Subcutaneous adipose tissue (tissue), 4 donors: Measurements from ENCODE around the gene EVC2. TPM values are rescaled to one million over a fixed set of nuclear protein-coding genes. Genes with fewer than 3 reads are reported as not detected.

ENCODE experiments used
- CTCF ChIP-seq: fragments of 450-650 bp; IDR thresholded peaks from one replicate; pipeline ENCODE4 v1.5.1; 2016; ENCODE audit warnings: low read depth, mild to moderate bottlenecking, control low read depth, antibody characterized with exemption, moderate library complexity
- total RNA-seq, 4 donors: library from RNA; depleted of rRNA; stranded (reverse); fragments of >200 nt; gene quantifications; one replicate each; pipeline ENCODE4 v1.1.0, GENCODE V29; 2016

EVC2 gene
- total RNA-seq, 4 donors from 2014 or later = 8.2 to 23.1 (median 13.7) TPM

DNA sequence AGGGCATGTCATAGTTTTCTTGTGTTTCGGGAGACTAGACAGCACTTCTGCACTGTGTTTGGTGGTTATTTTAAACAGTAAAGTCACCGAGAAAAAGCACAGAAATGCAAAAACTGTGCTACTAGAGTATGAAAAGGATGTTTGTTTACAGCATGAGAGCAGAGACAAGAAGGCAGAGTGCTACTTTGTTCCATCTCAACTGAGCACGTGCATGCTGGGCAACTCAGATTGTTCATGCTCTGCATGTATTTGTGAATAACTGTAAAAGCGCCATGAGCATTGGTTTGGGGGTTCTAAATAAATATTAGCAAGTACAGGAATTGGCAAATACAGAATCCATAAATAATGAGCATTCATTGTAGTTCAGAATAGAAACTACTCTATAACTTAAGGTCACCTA is 10.1 kb upstream of the EVC2 start:
- no peak for TF ChIP-seq CTCF

DNA sequence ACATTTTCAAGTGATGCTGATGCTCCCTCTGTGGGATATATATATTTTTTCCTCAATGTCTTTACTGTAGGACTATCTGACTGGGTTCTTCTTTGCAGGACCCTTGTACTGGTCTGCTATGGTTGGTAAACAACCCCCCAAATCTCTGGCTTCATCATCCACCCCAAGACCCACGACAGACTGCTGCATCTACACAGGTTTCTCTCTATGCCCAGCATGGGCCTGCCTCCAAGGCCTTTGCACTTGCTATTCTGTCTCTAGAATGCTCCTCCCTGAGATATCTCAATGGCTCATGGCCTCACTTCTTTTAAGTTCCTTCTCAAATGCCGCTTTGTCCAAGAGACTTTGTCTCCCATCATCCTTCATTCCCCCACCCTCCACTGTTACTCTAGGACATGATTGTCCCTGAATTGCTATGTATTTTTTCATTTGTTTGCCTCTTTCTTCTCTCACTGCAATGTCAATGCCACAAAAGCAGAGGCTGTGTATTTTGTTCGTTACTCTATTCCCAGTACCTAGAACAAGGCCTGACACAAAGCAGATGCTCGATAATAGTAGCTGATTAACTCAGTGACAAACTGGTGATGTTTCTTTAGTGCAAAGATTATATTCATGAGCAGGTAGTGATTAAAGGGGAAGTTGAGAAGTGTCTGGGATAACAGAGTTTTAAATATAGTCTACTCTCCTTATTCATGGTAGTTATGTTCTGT is 9.2 kb upstream of the EVC2 start:
- no peak for TF ChIP-seq CTCF

GRCh38 chr4:5716391-5716790 is 8.0 kb upstream of the EVC2 start:
- TF ChIP-seq CTCF = no peak

- TF ChIP-seq CTCF = no peak
Measured at GRCh38 chr4:5715357-5715756, 7.0 kb upstream of the EVC2 start.

- TF ChIP-seq CTCF = no peak
Measured at GRCh38 chr4:5713861-5714260, 5.5 kb upstream of the EVC2 start.

GRCh38 chr4:5712931-5713330 is 4.6 kb upstream of the EVC2 start:
- TF ChIP-seq CTCF = no peak

DNA sequence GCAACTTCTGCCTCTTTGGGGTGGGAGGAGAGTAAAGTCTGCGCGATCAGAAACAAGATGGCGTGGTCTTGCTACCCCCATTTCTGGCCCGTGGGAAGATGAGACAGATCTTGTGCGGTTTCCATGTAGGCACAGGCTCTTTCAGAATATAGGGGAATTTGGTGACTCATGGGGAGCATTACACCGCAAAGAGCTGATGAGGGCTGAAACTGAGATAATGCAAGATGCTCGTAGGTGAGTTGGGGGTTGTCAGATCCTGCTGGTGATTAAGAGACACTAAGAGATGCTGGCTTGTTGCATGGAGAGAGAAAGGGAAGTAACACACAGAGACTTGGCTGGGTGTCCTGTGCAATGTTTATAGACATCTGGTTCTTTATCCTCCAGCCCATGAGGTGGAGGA is 4.2 kb upstream of the EVC2 start:
- no peak for TF ChIP-seq CTCF
